GM23248 (cell line): ENCODE measurements around the gene SLC16A12.
"Not testable (repeated sequence)": the region's sequence is repeated elsewhere in the genome, so short reads cannot be mapped to it uniquely, and the experiment has no call there.

Experiments used
- EZH2 ChIP-seq: fragments of 200-600 bp; sonication (generic); IDR thresholded peaks from 2 replicates; pipeline ENCODE4 v1.6.1; 2018; ENCODE audit warnings: antibody characterized with exemption, mild to moderate bottlenecking; ENCODE audit not compliant: insufficient read depth, poor library complexity, severe bottlenecking
- EZH2phosphoT487 ChIP-seq: fragments of 200-600 bp; sonication (generic); IDR thresholded peaks from 2 replicates; pipeline ENCODE4 v1.6.1; 2018; ENCODE audit warnings: antibody characterized with exemption, moderate library complexity, mild to moderate bottlenecking, low read depth; ENCODE audit not compliant: insufficient read depth

DNA sequence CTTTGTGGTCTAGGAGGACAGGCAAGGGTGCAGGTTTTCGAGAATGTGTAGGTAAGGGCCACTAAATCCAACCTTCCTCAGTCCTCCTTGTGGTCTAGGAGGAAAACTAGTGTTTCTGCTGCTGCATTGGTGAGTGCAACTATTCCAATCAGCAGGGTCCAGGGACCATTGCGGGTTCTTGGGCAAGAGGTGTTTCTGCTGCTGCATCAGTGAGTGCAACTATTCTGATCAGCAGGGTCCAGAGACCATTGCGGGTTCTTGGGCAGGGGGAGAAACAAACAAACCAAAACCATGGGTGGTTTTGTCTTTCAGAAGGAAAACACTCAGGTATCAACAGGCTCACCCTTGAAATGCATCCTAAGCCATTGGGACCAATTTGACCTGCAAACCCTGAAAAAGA is 127.6 kb downstream of the SLC16A12 start:
- not testable (repeated sequence) for TF ChIP-seq EZH2phosphoT487, EZH2
